Astrocyte of the spinal cord (primary cell): Measurements from ENCODE around the gene RAPGEF3.

Source experiments
- DNase-seq: peaks from one replicate; pipeline ENCODE4 v3.0.0; 2011; ENCODE audit warnings: low read depth, low spot score
- H3K4me3 ChIP-seq: 2 replicates; pipeline ENCODE4 v1.5.1; 2011; ENCODE audit warnings: low read depth, mild to moderate bottlenecking, low read length, moderate library complexity
- CTCF ChIP-seq: IDR thresholded peaks from 2 replicates; pipeline ENCODE4 v1.5.1; 2012; ENCODE audit warnings: low read depth, mild to moderate bottlenecking, low read length, inconsistent platforms
- in situ Hi-C: cut with HindIII; loops from 2 replicates; pipeline ENCODE4 v1.10.0; 2017; ENCODE audit warnings: low sequenced_read_pairs

RAPGEF3 gene

DNA sequence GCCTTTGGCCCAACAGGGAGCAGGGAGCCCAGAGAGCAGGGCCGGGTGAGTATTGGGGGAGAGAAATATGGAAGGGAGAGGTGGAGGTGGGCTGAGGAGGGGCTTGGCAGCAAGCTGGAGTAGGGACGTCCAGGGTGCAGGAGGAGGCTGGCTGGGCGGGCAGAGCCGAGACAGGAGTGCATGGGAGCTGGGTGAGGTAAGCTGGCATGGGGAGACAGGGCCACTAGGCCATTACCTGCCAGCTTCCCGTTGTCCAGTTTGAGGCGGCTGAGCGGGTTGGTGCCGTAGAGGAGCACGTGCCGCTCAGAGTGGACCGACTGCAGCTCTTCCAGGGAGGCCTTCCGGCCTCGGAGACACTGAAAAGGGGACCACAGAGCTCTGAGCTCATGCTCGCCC lies 32.7 kb upstream of the RAPGEF3 start:
- DNase-seq = no peak
- no peak overlapping the region for H3K4me3 ChIP-seq
- TF ChIP-seq CTCF = no peak
- in situ Hi-C loops = no loop called here

- no peak for DNase-seq
- TF ChIP-seq CTCF = no peak
- no peak overlapping the region for H3K4me3 ChIP-seq
- in situ Hi-C loops = no loop called here
These were observed 32.1 kb upstream of the RAPGEF3 start for GRCh38 chr12:47790676-47791350.

GRCh38 chr12:47789712-47790489 lies 31.2 kb upstream of the RAPGEF3 start:
- no peak for DNase-seq
- H3K4me3 ChIP-seq = no peak overlapping the region
- in situ Hi-C loops = no loop called here
- no peak for TF ChIP-seq CTCF

- TF ChIP-seq CTCF = no peak
- in situ Hi-C loops = no loop called here
- H3K4me3 ChIP-seq = no peak overlapping the region
These were observed 30.5 kb upstream of the RAPGEF3 start for GRCh38 chr12:47789141-47789540.

GRCh38 chr12:47787596-47788319 lies 29.1 kb upstream of the RAPGEF3 start:
- no peak for TF ChIP-seq CTCF
- DNase-seq = no peak
- in situ Hi-C loops = no loop called here
- no peak overlapping the region for H3K4me3 ChIP-seq

More at GRCh38 chr12:47789141-47789540, 30.5 kb upstream of the RAPGEF3 start:
- DNase-seq = no peak

DNA sequence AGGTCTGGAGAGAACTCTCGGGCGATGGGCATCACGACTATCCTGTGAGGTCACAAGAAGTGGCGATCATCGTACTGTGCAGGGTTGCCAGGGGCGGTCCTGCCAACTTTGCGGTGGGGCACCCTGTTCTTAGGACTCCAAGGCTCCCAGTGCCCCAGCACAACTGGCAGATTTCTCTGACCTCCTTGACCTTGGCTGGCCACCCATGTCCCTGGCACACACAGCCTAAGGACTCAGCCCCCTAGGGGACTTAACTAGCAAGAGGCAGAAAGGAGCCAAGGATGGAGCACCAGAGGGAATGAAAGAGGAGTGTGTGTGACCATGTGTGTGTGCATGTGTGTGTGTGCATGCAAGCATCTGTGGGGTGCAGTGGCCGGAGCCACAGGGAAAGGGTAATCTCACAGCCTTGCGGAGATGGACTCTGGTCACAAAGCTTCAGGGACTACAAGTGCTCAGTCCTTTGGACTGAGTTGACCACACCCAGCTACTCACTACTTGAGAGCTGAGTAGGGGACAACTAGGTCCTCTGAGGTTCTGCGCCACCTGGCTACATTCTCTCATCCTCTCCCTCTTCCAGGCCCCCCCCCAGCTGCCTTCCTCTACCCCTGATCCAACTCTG lies 28.1 kb upstream of the RAPGEF3 start:
- no peak for TF ChIP-seq CTCF
- no peak for DNase-seq
- no peak overlapping the region for H3K4me3 ChIP-seq
- in situ Hi-C loops = no loop called here
